PC-3 (cell line): ENCODE results near the gene CD80. TPM values are rescaled to one million over a fixed set of nuclear protein-coding genes. Genes with fewer than 3 reads are reported as not detected.

Source experiments
- ATAC-seq: fragments of 200-7000 bp; cut with Tn5 transposase; 2 replicates; pipeline ENCODE4 v1.9.1; 2020; ENCODE audit warnings: mild to moderate bottlenecking, moderate library complexity
- BruUV-seq: library from RNA; stranded (reverse); fragments of 400-500 nt; replicated peaks from 2 replicates; lab custom pipeline; 2021; lab: Mats Ljungman, UMichigan
- CTCF ChIA-PET: fragments of 300-600 bp; sonication (Branson Sonifier 250); formaldehyde crosslinking; loops from one replicate; lab custom pipeline; 2022; ENCODE audit warnings: antibody characterized with exemption; lab: Charles Lee
- POLR2A ChIA-PET: fragments of 300-600 bp; sonication (Branson Sonifier 250); formaldehyde crosslinking; loops from one replicate; lab custom pipeline; 2022; ENCODE audit warnings: antibody characterized with exemption; ENCODE audit not compliant: unreplicated experiment; lab: Charles Lee
- DNase-seq: peaks from one replicate; pipeline ENCODE4 v3.0.0-alpha.2; 2015
- H2AFZ ChIP-seq: fragments of 300-600 bp; sonication (generic); 2 replicates; pipeline ENCODE4 v1.6.0; 2016; ENCODE audit warnings: antibody characterized with exemption, low read length
- H3F3A ChIP-seq: fragments of 300-600 bp; sonication (generic); one replicate; pipeline ENCODE4 v1.6.0; 2017; ENCODE audit warnings: antibody characterized with exemption, low read length, control low read depth, mild to moderate bottlenecking; ENCODE audit not compliant: unreplicated experiment
- H3K27ac ChIP-seq: fragments of 300-600 bp; sonication (generic); 2 replicates; pipeline ENCODE4 v1.5.1; 2016; ENCODE audit warnings: mild to moderate bottlenecking, low read length
- H3K27me3 ChIP-seq: fragments of 300-600 bp; sonication (generic); 2 replicates; pipeline ENCODE4 v1.6.1; 2016; ENCODE audit warnings: low read length, mixed read lengths
- H3K36me3 ChIP-seq: fragments of 300-600 bp; sonication (generic); 2 replicates; pipeline ENCODE4 v1.6.1; 2016; ENCODE audit warnings: low read depth, mixed run types, low read length, mixed read lengths
- H3K4me1 ChIP-seq: fragments of 300-600 bp; sonication (generic); 2 replicates; pipeline ENCODE4 v1.5.1; 2016; ENCODE audit warnings: low read length; ENCODE audit not compliant: insufficient read depth
- H3K4me2 ChIP-seq: fragments of 300-600 bp; sonication (generic); 2 replicates; pipeline ENCODE4 v1.6.0; 2016; ENCODE audit warnings: low read length
- H3K4me3 ChIP-seq: fragments of 300-600 bp; sonication (generic); 2 replicates; pipeline ENCODE4 v1.5.1; 2016; ENCODE audit warnings: mild to moderate bottlenecking, low read length, mixed read lengths
- H3K79me2 ChIP-seq: fragments of 300-600 bp; sonication (generic); 2 replicates; pipeline ENCODE4 v1.6.1; 2017; ENCODE audit warnings: low read length, mixed read lengths
- H3K9ac ChIP-seq: fragments of 300-600 bp; sonication (generic); 2 replicates; pipeline ENCODE4 v1.6.0; 2016; ENCODE audit warnings: mild to moderate bottlenecking, low read length
- H3K9me2 ChIP-seq: fragments of 300-600 bp; sonication (generic); replicated peaks from 2 replicates; pipeline ENCODE4 v1.6.1; 2016; ENCODE audit warnings: mixed run types, low read length, mixed read lengths
- H3K9me3 ChIP-seq: fragments of 300-600 bp; sonication (generic); 2 replicates; pipeline ENCODE4 v1.6.1; 2016; ENCODE audit warnings: low read length, mixed read lengths
- H4K20me1 ChIP-seq: fragments of 300-600 bp; sonication (generic); 2 replicates; pipeline ENCODE4 v1.6.1; 2016; ENCODE audit warnings: low read length, mixed read lengths
- EZH2phosphoT487 ChIP-seq: fragments of 300-600 bp; sonication (generic); IDR thresholded peaks from 2 replicates; pipeline ENCODE4 v1.6.1; 2018; ENCODE audit warnings: mild to moderate bottlenecking, antibody characterized with exemption, low read length, borderline replicate concordance
- intact Hi-C: fragments of 100-400 bp; cut with micrococcal nuclease; formaldehyde crosslinking; loops from 2 replicates; pipeline ENCODE4 v1.9.0; 2023
- total RNA-seq: library from RNA; depleted of rRNA; stranded (reverse); fragments of >200 nt; gene quantifications from 2 replicates; pipeline ENCODE4 v1.2.3, GENCODE V29; 2014; rRNA removed

Gene CD80
- total RNA-seq, 1 experiment from 2014 or later = not detected

DNA sequence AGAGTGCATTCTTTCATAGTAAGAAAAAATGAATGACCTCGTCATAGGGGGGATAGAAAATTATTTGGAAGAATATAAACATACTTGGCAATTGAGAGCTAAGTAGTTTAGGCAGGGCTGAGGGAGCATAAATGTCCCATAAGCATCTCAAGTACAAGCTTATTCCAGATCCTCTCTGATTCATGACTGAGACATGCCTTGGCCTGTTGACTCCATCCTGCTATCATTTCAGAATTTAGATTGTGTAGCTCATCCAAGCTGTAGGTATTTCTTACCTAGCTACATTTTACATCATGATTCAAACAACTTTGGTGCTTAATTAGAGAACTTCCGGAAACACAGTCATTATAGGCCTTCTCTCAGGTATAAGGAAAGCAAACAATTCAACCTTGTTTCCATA lies 78.3 kb downstream of the CD80 start:
- H3K9me3 ChIP-seq = no peaks in the 10 kb centered on the region

More for the DNA sequence above, 78.3 kb downstream of the CD80 start:
- no peak overlapping the region for H3K9ac ChIP-seq
- peaks cover 14% of the 10 kb centered on the region; the same call in 1 of the 2 replicates for H3K36me3 ChIP-seq
- no peak overlapping the region for H3K27ac ChIP-seq
- TF ChIP-seq EZH2phosphoT487 = no peak
- no TSS peak for BruUV-seq
- ChIA-PET POLR2A (no interaction called here), CTCF (no interaction called here)
- no peaks in the 10 kb centered on the region for H3F3A ChIP-seq
- H4K20me1 ChIP-seq = no peaks in the 10 kb centered on the region
- H3K4me3 ChIP-seq = no peak overlapping the region
- intact Hi-C loops = no loop called here
- ATAC-seq (no peak), DNase-seq (no peak)
- no peak overlapping the region for H3K4me2 ChIP-seq
- H3K27me3 ChIP-seq = no peaks in the 10 kb centered on the region
- no peaks in the 10 kb centered on the region for H3K79me2 ChIP-seq
- H3K9me2 ChIP-seq = no peaks in the 10 kb centered on the region
- no peak overlapping the region for H2AFZ ChIP-seq
- no peaks in the 10 kb centered on the region for H3K4me1 ChIP-seq

Other genes with a start within 250 kb of the CD80 start
- 49.1 and 56.5 TPM in 2 replicates for gene TMEM39A, start 96.0 kb downstream of the CD80 start, total RNA-seq
- 10.5 and 11.6 TPM in 2 replicates for gene POGLUT1, start 90.7 kb downstream of the CD80 start, total RNA-seq
- gene TIMMDC1, start 61.1 kb downstream of the CD80 start, total RNA-seq = 107 and 142 TPM in 2 replicates
- gene ADPRH, start 19.9 kb upstream of the CD80 start, total RNA-seq = 4.7 and 5.6 TPM in 2 replicates
- 0.36 TPM in 1 of 2 replicates, not detected in the other for gene PLA1A, start 38.3 kb upstream of the CD80 start, total RNA-seq
- 0.62 and 0.98 TPM in 2 replicates for gene POPDC2, start 101.0 kb upstream of the CD80 start, total RNA-seq
- gene COX17, start 117.8 kb upstream of the CD80 start, total RNA-seq = 102 and 159 TPM in 2 replicates
- 0.17 and 1.1 TPM in 2 replicates for gene CFAP91, start 143.4 kb upstream of the CD80 start, total RNA-seq
- gene NR1I2, start 222.5 kb upstream of the CD80 start, total RNA-seq = 0.04 TPM in 1 of 2 replicates, not detected in the other